NCI-H69 (cell line): Measurements from ENCODE around the gene YY1.
"Not testable (repeated sequence)": the region's sequence is repeated elsewhere in the genome, so short reads cannot be mapped to it uniquely, and the experiment has no call there.

Experiments used
- DNase-seq: peaks from one replicate; lab custom pipeline; 2025; lab: John Stamatoyannopoulos, UW

Gene YY1

DNA sequence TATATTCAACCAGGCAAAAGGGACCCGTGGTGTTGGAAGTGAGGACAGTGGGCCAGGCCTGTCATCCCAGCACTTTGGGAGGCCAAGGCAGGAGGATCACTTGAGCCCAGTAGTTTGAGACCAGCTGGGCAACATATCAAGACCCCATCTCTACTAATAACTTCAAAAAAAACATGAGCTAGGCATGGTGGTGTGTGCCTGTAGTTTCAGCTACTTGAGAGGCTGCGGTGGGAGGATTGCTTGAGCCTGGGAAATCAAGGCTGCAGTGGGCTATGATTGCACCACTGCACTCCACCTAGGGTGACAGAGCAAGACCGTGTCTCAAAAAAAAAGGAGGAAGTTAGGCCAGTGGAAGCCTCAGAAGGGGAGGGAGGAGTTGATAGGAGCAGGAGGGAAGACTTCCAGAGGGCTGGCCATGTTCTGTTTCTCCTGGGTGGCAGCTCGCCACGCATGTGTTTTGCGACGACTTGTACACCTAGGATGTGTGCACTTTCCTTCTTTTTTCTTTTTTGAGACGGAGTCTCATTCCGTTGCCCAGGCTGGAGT, 57.2 kb downstream of the YY1 start:
- DNase-seq: no peak

DNA sequence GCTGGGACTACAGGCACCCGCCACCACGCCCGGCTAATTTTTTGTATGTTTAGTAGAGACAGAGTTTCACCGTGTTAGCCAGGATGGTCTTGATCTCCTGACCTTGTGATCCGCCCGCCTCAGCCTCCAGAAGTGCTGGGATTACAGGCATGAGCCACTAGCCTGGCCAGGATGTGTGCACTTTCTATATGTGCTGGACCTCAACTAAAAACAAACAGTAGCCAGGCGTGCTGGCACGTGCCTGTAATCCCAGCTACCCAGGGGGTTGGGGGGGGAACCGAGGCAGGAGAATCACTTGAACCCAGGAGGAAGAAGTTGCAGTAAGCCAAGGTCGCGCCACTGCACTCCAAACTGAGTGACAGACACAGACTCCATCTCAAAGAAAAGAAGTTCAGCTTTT, 57.8 kb downstream of the YY1 start:
- not testable (repeated sequence) for DNase-seq

DNA sequence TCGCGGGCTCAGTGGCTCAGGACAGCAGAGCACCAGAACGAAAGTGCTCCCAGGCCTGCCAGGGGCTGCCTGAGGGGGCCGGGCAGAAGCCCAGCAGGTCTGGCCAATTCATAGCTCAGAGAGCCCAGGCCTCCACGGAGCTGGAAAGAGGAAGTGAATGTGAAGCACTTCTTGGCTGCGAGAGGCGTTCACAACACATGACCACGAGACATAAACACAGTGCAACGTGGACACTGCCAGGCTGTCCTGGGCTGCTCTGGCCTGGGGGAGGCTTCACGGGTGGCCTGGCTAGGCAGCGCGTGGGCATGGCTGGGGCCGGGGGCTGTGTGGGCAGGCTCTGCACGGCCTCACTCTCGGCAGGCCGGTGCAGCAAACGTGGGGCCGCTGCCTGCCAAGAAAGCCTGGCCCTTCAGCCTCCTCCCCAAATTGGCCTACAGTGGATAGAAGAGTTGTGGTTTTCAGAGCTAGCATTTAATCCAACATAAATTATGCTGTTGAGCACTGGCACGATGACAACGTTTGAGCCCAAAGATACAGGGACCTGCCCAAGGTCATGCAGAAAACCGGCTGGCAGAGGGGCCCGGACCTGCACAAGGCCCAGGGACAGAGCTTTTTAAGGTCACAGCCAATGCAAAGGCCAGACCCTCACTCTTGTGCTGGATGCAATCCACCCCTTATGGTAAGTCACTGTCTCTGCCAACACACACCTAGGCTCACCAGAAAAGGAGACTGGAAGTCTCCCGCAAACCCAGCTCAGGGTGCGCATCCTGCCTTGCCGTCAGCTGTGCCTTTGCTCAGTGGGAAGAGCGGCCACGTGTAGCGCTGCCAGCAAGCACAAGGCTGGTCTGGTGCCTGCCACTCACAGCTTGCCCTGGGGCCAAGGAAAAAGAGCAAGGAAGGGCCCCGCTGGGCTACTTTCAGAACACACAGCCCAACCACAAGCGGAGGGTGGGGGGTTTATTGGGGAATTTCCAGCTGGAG, 58.7 kb downstream of the YY1 start:
- no peak for DNase-seq

DNA sequence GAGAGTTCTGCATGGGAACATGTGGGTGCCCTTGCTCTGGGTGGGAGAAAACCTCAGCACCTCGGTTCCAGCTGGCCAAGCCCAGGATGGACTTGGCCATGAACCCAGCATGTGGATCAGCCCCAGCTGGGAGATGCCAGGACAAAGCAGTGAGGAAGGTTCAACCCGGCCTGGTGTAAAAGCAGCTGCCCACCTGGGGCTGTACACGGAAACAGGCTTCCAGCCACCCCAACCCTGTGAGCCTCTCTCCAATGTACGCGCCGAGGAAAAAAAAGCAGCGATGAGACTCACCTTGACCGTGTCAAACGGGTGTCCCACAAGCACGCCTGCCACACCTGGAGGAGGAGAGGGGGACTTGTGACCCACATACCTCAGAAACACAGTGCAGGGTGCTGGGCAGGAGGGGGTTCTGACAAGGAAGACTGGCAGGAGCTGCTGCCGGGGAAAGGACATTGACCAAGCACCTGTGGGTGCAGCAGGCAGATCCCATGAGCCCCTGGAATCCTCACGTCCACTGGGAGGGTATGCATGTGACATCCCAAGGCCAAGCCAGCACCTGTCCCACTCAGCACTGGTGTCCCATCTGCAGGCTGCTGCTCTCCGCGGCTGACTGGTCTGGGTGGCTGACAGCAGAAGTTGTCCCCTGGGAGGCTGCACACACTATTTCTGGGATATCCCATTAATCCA, 59.8 kb downstream of the YY1 start:
- no peak for DNase-seq

DNA sequence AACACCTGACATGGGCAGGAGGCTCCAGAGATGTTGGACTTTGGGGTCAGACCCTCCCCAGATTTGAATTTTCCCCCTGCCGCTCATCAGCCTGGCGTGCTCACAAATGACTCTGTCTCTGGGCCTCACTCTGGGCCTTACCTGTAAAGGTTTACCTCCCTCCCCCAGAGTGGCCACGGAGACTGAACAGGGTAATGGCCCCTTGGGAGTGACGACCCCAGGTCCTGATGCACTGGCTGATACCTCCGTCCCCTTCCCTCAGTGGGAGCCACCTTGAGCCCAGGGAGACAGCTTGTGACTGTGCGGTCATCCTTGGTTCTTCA, 60.3 kb downstream of the YY1 start:
- no peak for DNase-seq

DNA sequence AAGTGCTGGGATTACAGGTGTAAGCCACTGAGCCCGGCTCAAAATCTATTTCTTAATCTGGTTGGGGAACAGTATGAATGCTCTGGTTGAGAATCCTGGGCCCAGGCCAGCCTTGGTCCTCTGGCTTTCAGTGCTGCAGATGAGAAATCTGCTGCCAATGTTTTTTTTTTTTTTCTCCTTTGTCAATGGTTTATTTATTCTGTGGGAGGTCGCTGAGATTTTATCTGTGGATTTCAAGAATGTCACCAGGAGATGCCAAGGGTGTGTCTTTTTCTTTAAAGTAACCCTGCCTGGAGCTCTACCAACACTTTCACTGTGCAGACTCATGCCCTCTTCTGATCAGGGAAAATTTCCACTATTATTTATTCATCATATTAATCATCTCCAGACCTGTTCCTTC, 63.7 kb downstream of the YY1 start:
- no peak for DNase-seq

DNA sequence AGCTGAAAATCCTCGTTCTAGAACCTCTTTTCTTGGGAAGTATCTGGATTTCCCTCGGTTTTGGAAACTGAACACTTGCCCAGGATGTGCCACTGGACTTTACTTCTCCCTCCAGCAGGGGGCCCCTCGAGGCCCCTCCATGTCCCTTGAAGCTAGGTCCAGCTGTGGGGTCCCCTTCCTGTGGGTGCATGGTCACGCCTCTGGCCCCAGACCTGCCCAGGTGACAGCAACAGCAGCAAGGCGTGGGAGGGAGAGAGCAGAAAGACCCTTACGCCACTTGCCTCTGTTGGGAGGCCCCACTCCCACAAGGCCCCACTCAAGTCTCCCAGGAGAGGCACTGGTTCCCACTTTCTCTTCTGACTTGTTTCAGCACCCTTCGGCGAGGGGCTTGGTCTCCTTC, 64.2 kb downstream of the YY1 start:
- DNase-seq: peak; percentile 40

DNA sequence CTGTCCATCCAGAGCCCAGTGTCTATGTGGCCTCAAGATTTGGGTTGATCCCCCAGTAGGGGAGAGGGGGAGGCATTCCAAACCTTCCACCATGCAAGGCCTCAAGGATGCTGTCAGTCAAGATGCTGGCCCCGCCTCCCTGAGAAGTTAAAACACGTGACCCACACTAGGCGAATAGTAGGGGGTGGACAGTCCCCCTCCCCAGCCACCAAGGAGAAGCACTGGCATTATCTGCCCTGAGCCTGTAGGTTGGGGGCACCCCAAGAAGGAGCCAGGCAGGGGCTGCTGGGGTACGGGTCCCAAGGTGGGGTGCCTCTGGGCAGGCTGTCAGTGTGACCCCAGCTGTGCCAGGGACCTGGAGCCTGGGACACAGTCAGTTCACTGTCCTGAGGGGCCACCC, 65.0 kb downstream of the YY1 start:
- no peak for DNase-seq

DNA sequence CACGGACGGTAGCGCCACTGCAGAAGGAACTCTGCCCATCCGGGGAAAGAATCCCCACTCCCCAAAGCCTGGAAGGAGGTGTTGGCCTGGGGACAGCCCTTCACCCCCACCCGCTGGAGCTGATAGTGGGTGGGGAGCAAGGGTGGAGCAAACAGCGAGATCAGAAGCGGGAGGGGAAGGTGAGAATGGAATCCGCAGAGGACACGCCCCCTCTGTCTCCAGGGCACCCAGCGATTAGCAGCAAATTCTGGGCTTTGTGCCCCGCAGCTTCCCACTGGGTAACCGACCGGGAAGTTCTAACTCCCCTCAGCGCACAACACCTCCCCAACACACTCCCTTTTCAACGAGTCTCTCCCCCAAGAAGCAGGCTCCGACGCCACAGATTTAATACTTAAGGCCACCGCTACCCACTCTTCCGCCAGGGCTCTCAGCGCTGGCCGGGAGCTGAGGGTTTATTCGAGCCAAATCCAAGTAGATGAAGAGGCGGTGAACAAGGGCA, 65.9 kb downstream of the YY1 start:
- peak; percentile 87 for DNase-seq

DNA sequence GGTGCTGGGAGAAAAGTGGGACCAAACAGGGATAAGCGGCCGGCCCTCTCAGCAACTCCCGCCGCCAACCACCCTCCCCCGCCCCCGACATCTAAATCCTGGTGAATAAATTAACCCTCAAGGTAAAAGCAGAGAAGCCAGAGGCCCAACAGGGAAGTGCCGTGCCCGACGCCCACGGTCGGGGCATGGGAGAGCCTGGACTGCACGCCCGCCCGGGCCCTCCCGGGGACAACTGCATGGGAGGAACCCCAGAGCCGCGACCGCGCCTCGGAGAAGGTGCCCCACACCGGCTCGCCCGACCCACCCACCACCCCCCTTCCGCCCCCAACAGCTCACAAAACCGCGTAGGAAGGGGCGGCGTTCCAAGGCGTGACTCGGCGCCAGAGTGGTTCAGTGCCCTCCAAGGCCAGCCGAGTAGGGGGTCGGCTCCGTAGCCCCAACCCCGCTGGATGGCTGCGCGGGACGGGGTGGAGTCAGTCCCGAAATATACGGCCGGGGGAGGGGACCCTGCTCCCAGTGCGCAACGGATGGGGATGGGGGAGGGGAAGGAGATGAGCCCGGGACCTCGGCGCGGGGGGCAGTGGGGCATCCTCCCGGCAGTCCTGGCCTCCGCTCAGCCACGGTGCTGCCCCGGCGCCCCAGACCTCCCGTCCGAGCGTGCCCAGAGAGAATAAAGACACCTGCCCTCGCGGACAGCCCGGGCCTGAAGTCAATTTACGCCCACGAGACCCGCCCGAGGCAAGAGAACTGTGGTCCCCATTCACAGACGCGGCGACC, 66.6 kb downstream of the YY1 start:
- peak; percentile 74 for DNase-seq

DNA sequence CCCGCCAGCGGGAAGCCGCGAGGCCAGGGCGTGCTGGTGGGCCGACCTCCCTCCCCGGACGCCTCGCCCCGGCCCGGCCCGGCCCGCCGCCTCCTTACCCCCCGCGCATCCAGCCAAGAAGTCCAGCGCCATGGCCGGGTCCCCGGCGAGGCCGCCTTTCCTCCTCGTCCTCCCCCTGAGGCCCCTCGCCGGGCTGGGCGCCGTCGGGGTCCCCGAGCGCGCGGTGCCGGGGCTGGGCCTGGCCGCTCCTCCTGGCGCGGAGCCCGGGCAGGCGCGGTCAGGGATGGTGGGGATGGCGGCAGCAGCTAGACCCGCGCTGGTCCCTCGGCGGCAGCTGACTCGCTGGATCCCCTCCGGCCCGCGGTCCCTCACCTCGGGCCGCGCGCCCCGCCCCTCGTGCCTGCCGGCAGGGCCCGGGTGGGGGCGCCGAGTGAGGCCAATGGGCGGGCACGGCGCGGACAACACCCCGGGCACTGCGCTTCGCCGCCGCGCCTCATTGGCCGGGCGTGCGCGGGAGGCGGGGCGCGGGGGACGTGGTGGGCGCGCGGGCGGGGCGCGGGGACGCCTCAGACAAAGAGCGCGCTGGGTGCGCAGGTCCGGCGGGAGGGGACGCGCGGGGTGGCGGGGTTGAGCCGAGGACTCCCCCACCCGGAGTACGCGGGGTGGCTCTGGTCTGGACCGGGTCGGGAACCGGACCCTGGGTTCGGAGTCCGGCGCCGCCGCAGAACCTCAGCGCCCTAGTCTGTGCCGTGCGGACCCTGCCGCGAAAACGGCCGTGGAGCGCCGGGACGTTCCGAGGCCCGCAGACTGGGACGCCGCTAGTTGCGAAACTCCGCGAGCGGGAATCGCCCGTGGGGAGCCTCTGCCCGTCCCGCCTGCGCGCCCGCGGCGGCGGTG, 67.4 kb downstream of the YY1 start, which contains the start of gene SLC25A29:
Gene SLC25A29, minus strand, starts transcription at position 344 of the 897 bp plus-strand sequence. Its CDS starts 212 bp downstream, at position 132.
- peak; percentile 99 for DNase-seq

DNA sequence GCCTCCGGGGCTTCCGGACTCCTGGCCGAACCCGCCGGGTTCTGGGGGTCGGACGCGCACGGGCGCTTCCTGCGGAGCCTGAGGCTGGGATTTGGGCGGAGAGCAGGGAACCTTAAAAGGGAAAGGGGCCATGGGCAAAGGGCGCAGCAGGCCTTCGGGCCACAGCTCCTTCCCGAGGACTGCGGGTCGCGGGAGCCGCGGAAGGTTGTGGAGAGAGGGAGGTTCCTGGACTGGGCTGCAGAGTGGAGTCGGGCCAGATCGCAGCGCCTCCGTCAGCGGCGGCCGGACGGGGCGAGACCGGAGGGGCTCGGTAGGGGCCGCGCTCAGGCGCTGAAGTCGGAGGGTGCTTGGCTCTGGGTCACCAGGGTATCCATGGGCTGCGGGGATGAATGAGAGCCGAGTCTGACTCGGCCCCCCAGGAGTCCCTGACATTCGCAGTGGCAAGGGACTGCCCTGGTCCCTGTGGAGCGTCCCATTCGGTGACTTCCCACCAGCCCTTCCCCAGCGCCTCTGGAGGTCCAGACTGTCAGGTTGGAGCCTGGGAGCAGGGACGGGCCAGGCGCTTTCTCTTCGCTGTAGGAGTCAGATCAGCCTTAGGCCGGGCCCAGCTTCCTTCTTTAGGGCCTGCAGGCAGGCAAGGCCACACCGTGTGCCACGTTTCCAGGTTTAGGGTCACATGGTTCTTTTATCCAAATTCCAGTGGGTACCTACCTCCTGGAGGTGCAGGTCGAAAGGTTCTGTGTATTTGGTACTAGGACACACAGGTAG, 68.2 kb downstream of the YY1 start:
- DNase-seq: peak; percentile 71

DNA sequence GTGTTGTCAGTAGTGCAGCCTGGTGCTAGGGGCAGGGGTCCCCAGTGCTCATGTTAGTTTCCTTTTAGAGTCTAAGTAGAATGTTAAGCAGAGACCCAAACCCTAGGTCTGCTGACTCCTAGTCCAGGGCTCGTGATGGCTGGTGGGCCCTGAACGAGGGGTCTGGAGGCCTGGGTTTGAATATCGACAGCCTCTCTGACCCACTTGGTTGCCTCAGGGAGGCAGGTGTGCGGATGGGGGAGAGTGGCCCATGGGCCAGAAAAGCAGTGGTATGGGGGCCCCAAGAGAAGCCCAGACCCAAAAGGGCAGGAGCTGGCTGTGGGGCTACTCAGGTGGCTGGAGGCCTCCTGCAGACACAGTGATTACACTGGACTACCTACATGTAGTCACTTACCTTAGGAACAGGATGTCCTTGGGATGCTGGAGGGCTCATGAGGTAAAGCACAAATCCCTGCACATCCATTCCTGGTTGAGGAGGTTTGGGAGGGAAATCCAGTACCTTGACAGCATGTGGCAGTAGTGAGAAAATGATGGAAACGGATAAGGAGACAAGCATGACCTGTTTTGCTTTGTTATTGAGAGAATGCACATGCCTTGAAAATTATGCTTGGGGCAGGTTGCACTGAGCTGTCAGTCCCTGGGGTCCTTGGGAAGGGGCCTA, 69.0 kb downstream of the YY1 start:
- DNase-seq: peak; percentile 56

DNA sequence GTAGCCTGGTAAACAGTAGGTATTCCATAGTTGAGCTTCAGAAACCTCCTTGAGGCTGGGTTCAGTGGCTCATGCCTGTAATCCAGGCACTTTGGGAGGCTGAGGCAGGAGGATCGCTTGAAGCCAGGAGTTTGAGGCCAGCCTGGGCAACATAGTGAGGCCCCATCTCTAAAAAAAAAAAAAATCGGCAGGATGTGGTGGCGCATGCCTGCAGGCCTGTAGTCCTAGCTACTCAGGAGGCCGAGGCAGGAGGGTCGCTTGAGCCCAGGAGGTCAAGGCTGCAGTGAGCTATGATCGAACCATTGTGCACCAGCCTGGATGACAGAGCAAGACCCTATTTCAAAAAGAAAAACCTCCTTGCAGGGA, 69.5 kb downstream of the YY1 start:
- not testable (repeated sequence) for DNase-seq

DNA sequence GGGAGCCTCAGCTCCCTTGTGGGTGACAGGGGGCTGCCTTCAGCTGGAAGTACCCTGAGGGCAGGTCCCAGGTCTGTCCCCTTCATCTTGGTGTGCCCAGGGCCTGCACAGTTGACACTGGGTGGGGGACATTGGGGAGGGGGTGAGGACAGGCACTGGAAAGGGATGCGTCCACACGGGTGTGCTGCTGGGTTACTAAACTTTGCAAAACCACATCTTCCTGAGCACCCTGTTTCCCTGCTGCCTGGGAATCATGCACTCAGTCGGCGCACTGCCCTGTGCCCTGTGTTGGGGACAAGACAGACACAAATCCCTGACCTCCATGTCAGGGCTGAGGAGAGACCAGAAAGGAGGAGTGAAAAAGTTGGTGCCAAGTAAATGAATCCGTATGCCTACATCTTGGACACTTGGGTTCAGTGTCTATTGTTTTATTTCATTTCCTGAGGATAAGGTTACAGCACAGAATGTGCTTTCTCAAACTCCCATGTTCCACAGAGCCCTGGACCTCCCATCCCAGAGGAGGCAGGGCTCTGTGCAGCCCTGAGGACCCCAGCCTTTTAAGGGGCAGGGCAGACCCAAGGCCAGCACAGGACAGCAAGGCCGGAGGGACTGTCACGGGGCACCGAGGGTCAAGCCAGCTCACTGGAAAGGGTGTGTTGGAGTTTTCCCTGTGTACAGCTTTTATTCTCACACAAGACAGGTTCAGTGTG, 70.2 kb downstream of the YY1 start:
- DNase-seq: no peak

DNA sequence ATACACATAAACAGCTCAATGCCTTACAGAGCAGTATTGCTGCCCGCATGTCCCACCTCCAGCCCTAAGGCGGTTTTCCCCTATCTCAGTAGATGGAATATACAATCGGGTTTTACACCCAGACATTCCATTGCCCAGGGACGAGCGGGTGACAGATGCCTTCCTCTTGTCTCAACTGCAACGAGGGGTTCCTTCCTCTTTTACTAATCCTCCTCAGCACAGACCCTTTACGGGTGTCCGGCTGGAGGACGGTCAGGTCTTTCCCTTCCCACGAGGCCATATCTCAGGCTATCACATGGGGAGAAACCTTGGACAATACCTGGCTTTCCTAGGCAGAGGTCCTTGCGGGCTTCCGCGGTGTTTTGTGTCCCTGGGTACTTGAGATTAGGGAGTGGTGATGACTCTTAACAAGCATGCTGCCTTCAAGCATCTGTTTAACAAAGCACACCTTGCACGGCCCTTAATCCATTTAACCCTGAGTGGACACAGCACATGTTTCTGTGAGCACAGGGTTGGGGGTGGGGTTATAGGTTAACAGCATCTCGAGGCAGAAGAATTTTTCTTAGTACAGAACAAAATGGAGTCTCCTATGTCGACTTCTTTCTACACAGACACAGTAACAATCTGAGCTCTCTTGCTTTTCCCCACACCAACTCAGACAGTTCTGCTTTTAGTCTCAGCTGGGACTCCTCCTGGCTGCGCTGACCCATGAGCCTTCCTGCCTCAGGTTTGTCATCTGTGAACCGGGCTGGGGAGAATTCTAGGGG, 73.3 kb downstream of the YY1 start:
- DNase-seq: not testable (repeated sequence)

DNA sequence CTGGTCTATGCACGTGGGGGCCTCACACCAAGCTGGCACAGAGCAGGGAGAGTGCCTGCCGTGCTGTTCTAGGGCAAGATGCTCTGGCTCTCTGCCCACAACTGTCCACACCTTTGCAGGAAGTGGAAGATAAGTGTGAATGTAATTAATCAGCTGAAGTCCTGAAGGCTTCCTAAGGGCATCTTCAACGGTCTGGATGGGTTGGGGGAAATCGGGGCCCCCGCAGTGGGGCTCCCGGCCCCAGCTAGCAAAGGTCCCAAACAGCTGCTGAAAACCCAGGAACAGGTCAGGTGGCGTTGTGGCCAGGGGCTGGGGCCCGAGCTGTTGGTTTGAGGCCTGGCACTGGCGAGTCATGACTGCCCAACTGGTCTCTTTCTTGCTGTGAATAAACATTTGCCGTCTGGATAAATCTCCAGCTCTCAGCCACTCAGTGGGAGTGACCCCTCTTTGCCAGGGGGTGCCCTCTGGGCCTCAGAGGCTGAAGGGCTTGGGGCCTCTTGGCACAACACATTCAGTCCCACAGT, 74.0 kb downstream of the YY1 start:
- DNase-seq: peak; percentile 82
